ENCODE measurements around the gene BET1.
"Not testable (repeated sequence)": the region's sequence is repeated elsewhere in the genome, so short reads cannot be mapped to it uniquely, and the experiment has no call there.

Gene BET1

DNA sequence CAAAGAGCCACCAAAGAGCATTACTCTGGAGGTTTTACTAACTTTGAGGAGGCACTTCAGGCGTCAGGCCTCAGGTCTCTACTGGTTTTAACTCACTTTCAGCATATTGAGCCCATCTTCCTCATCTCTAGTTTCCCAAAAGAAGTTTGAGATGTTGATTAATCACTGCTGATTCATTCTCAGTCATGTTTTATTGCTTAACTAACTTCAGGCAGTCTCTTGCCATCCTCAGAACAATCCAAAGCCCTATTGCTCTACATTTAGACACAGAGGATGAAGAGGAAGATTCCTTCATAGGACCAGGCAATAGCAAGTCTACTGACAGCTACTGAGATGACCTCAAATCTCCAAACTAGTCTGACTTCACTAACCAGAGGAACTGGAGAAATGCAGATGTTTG lies 39.1 kb upstream of the BET1 start:
- H3K9me3 ChIP-seq (ENCODE audit: control insufficient read depth in 5 of 5, low read length in 5 of 5) = no peaks in the 10 kb centered on the region
- H3K4me3 ChIP-seq (ENCODE audit: low read depth in 1 of 5, low read length in 5 of 5) = no peak overlapping the region
- peaks cover 0 to 6% (median 0%) of the 10 kb centered on the region in 5 donors for H3K27me3 ChIP-seq (ENCODE audit: control insufficient read depth in 5 of 5, insufficient read depth in 4 of 5, low read length in 5 of 5)
- no peak overlapping the region for H3K9ac ChIP-seq (ENCODE audit: low read length in 5 of 5)
- no peaks in the 10 kb centered on the region for H3K4me1 ChIP-seq (ENCODE audit: control insufficient read depth in 5 of 5, insufficient read depth in 5 of 5, low read length in 5 of 5)
- H3K27ac ChIP-seq (ENCODE audit: low read depth, low read length) = no peak overlapping the region
- no peaks in the 10 kb centered on the region for H3K36me3 ChIP-seq (ENCODE audit: control insufficient read depth in 5 of 5, insufficient read depth in 5 of 5, low read length in 5 of 5)

DNA sequence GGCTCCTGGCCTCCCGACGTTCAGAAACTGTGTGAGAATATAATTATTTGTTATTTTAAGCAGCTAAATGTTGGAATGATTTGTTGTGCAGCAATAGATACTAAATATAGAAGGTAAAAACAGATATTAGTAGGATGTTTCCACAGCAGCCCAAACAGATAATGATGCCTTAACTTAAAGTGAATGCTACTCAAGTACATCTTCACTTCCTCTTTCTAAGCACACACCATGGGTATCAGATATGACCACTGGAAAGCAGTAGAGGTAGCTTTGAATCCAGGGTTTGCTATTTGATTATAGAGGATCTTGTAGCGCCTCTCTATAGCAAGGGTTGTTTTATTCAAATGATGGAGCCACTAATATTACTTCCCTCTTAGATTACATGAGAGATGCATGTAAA lies 38.2 kb upstream of the BET1 start:
- no peak overlapping the region for H3K4me3 ChIP-seq (ENCODE audit: low read depth in 1 of 5, low read length in 5 of 5)
- H3K36me3 ChIP-seq (ENCODE audit: control insufficient read depth in 5 of 5, insufficient read depth in 5 of 5, low read length in 5 of 5) = no peaks in the 10 kb centered on the region
- no peak overlapping the region for H3K27ac ChIP-seq (ENCODE audit: low read depth, low read length)
- H3K4me1 ChIP-seq (ENCODE audit: control insufficient read depth in 5 of 5, insufficient read depth in 5 of 5, low read length in 5 of 5) = no peaks in the 10 kb centered on the region
- H3K9ac ChIP-seq (ENCODE audit: low read length in 5 of 5) = no peak overlapping the region
- peaks cover 0 to 6% (median 0%) of the 10 kb centered on the region in 5 donors for H3K27me3 ChIP-seq (ENCODE audit: control insufficient read depth in 5 of 5, insufficient read depth in 4 of 5, low read length in 5 of 5)
- no peaks in the 10 kb centered on the region for H3K9me3 ChIP-seq (ENCODE audit: control insufficient read depth in 5 of 5, low read length in 5 of 5)

DNA sequence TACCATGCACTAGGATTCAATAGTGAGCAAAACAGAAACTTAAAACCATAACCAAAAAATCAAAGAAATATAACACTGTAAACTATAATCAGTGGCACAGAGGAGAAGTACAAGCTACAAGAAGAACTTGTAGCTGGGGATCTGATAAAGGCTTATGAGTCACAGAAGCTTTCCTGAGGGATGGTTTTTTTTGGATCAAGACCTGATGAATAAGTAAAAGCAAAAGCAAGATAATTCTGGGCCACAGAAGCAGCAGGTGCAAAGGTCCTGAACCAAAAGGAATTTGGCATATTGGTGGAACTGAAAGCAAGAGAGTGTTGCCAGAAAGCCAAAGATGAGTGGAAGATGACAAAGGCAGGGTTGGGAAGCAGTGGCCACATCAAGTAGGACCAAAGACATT lies 37.4 kb upstream of the BET1 start:
- Histone ChIP-seq H3K27ac (ENCODE audit: low read depth, low read length) (no peak overlapping the region), H3K4me1 (ENCODE audit: control insufficient read depth in 5 of 5, insufficient read depth in 5 of 5, low read length in 5 of 5) (no peaks in the 10 kb centered on the region), H3K9me3 (ENCODE audit: control insufficient read depth in 5 of 5, low read length in 5 of 5) (no peaks in the 10 kb centered on the region), H3K27me3 (ENCODE audit: control insufficient read depth in 5 of 5, insufficient read depth in 4 of 5, low read length in 5 of 5) (peaks cover 0 to 6% (median 0%) of the 10 kb centered on the region in 5 donors), H3K4me3 (ENCODE audit: low read depth in 1 of 5, low read length in 5 of 5) (no peak overlapping the region), H3K36me3 (ENCODE audit: control insufficient read depth in 5 of 5, insufficient read depth in 5 of 5, low read length in 5 of 5) (no peaks in the 10 kb centered on the region), H3K9ac (ENCODE audit: low read length in 5 of 5) (no peak overlapping the region)

DNA sequence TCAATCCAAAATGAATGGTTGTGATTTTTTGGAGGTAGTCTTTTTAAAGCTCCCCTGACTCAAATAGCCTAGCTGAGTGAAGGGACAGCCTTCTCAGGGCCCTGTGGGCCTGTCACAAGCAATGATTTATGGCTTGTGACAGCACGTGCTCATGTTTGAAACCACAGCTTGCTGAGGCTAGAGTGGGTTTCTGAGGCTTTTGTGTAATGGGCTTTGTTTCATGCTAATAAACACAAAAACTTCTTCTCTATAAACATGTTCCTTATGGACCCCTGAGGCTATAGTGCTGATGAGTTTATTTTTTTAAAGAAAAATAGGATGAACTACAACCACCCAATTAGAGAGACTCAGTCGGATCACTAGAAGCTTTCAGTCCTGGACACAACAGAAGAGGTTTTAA lies 36.1 kb upstream of the BET1 start:
- Histone ChIP-seq H3K36me3 (ENCODE audit: control insufficient read depth in 5 of 5, insufficient read depth in 5 of 5, low read length in 5 of 5) (no peaks in the 10 kb centered on the region), H3K9me3 (ENCODE audit: control insufficient read depth in 5 of 5, low read length in 5 of 5) (no peaks in the 10 kb centered on the region), H3K4me1 (ENCODE audit: control insufficient read depth in 5 of 5, insufficient read depth in 5 of 5, low read length in 5 of 5) (no peaks in the 10 kb centered on the region), H3K27me3 (ENCODE audit: control insufficient read depth in 5 of 5, insufficient read depth in 4 of 5, low read length in 5 of 5) (peaks cover 0 to 6% (median 0%) of the 10 kb centered on the region in 5 donors), H3K9ac (ENCODE audit: low read length in 5 of 5) (no peak overlapping the region), H3K4me3 (ENCODE audit: low read depth in 1 of 5, low read length in 5 of 5) (no peak overlapping the region), H3K27ac (ENCODE audit: low read depth, low read length) (no peak overlapping the region)

DNA sequence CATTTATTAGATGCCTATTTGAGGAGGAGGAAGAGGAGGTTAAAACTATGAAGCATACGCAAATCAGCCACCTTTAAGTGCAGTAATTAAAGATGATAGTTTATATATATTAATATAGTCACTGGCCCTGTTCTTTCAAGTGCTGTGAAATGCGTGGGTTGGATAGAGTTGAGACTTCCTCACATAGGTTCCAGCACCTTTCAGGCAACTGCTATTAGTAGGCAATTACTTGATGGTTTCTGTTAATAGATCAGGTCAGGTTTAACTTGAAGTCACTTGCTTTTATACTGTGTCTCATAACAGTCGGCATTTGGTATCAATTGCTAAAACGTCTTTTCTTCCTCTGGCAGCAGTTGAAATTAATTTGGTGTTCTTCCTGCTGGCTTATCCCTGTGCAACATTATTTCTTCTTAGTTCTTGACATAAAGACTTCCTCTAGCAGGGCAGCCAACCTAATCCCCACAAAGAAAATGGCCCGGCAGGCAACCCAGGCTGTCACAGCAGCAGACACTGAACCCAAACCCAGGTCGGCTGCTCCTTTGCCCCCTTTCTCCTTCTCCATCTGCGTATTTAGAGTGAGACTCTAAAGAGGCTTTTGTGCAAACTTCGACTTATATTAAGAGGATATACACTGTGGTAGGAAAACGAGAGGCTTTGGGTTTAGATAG lies 35.3 kb upstream of the BET1 start:
- Histone ChIP-seq H3K9ac (ENCODE audit: low read length in 5 of 5) (no peak overlapping the region), H3K27ac (ENCODE audit: low read depth, low read length) (no peak overlapping the region), H3K4me1 (ENCODE audit: control insufficient read depth in 5 of 5, insufficient read depth in 5 of 5, low read length in 5 of 5) (no peaks in the 10 kb centered on the region), H3K27me3 (ENCODE audit: control insufficient read depth in 5 of 5, insufficient read depth in 4 of 5, low read length in 5 of 5) (peaks cover 0 to 6% (median 0%) of the 10 kb centered on the region in 5 donors), H3K4me3 (ENCODE audit: low read depth in 1 of 5, low read length in 5 of 5) (no peak overlapping the region), H3K36me3 (ENCODE audit: control insufficient read depth in 5 of 5, insufficient read depth in 5 of 5, low read length in 5 of 5) (no peaks in the 10 kb centered on the region), H3K9me3 (ENCODE audit: control insufficient read depth in 5 of 5, low read length in 5 of 5) (peaks cover 0 to 3% (median 0%) of the 10 kb centered on the region in 5 donors)

DNA sequence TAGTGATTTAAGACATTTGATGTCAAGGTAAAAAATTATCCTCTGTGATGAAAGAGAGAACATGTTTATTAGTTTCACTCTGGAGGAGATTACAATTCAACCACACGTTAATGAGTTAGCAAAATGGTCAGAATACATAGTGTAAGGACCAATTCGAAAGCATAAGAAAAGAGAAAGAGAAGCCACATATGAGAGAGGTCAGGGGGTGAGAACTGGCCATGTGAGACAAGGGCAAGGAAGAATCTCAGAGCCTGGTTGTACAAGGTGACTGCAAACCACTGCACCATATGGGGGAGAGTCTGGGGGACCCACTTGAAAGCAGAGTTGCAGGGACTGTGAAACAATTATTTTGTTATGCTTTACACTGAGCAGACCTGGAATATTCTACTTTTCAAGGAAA lies 27.7 kb upstream of the BET1 start:
- Histone ChIP-seq H3K36me3 (ENCODE audit: control insufficient read depth in 5 of 5, insufficient read depth in 5 of 5, low read length in 5 of 5) (peaks cover 0 to 2% (median 0%) of the 10 kb centered on the region in 5 donors), H3K4me3 (ENCODE audit: low read depth in 1 of 5, low read length in 5 of 5) (no peak overlapping the region), H3K27me3 (ENCODE audit: control insufficient read depth in 5 of 5, insufficient read depth in 4 of 5, low read length in 5 of 5) (peaks cover 0 to 2% (median 0%) of the 10 kb centered on the region in 5 donors), H3K9me3 (ENCODE audit: control insufficient read depth in 5 of 5, low read length in 5 of 5) (peaks cover 0 to 4% (median 0%) of the 10 kb centered on the region in 5 donors), H3K27ac (ENCODE audit: low read depth, low read length) (no peak overlapping the region), H3K4me1 (ENCODE audit: control insufficient read depth in 5 of 5, insufficient read depth in 5 of 5, low read length in 5 of 5) (no peaks in the 10 kb centered on the region), H3K9ac (ENCODE audit: low read length in 5 of 5) (no peak overlapping the region)

DNA sequence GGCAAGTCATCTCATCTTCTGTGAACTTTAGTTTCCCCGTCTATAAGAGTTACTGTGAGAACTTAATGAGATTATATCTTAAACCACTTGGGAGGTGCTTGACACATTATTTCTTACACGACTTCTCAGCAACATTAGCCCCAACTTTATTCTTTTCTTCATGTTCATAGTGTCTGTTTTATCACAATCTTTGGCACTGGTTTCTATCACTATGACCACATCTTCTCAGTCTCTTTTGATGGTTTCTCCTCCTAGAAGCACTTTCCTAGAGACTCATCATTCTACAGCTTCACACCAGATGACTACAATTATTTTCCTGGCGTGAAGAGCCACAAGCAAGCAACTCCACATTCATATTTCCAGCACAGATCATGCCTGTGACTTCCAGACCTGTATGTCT lies 26.5 kb upstream of the BET1 start:
- Histone ChIP-seq H3K4me3 (ENCODE audit: low read depth in 1 of 5, low read length in 5 of 5) (no peak overlapping the region), H3K27me3 (ENCODE audit: control insufficient read depth in 5 of 5, insufficient read depth in 4 of 5, low read length in 5 of 5) (peaks cover 0 to 2% (median 0%) of the 10 kb centered on the region in 5 donors), H3K9ac (ENCODE audit: low read length in 5 of 5) (no peak overlapping the region), H3K27ac (ENCODE audit: low read depth, low read length) (no peak overlapping the region), H3K4me1 (ENCODE audit: control insufficient read depth in 5 of 5, insufficient read depth in 5 of 5, low read length in 5 of 5) (no peaks in the 10 kb centered on the region), H3K36me3 (ENCODE audit: control insufficient read depth in 5 of 5, insufficient read depth in 5 of 5, low read length in 5 of 5) (peaks cover 0 to 2% (median 0%) of the 10 kb centered on the region in 5 donors), H3K9me3 (ENCODE audit: control insufficient read depth in 5 of 5, low read length in 5 of 5) (peaks cover 0 to 4% (median 0%) of the 10 kb centered on the region in 5 donors)

DNA sequence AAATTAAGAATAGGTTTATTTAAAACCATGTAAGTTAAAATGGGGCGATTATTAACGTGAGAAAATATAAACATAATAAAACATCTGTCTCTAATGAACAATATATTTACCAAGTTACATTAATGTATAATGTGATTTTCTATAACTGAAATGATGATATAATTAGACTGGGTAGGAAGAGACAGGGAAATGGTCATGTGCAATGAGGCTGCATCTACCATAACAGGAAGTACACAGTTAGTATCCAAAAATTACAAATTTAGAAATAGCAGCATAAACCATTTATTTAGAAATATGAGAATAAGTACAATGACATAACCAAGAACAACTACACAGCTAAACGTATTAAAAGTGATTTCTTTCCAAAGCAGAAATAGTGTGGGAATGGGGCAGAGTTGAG lies 25.8 kb upstream of the BET1 start:
- H3K4me3 ChIP-seq (ENCODE audit: low read depth in 1 of 5, low read length in 5 of 5) = no peak overlapping the region
- peaks cover 0 to 2% (median 0%) of the 10 kb centered on the region in 5 donors for H3K27me3 ChIP-seq (ENCODE audit: control insufficient read depth in 5 of 5, insufficient read depth in 4 of 5, low read length in 5 of 5)
- no peak overlapping the region for H3K9ac ChIP-seq (ENCODE audit: low read length in 5 of 5)

DNA sequence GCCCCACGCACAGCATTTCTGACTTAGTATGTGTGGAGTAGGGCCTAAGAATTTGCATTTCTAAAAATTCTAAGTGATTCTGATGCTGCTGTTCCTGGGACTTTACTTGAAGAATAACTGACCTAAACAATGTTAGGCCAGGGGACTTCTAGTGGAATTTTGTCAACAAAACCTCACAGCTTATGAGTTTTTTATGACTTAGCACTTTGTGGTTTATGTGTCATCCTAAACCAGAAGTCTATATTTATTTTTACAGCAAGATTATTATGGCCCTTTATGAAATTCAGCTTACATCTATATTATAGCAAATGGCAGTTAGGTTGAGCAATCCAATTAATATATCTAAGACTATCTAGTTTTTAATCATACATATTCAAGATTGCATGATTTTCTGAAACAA lies 24.6 kb upstream of the BET1 start:
- H3K4me1 ChIP-seq (ENCODE audit: control insufficient read depth in 5 of 5, insufficient read depth in 5 of 5, low read length in 5 of 5) = no peaks in the 10 kb centered on the region
- no peaks in the 10 kb centered on the region for H3K9me3 ChIP-seq (ENCODE audit: control insufficient read depth in 5 of 5, low read length in 5 of 5)
- peaks cover 0 to 2% (median 0%) of the 10 kb centered on the region in 5 donors for H3K36me3 ChIP-seq (ENCODE audit: control insufficient read depth in 5 of 5, insufficient read depth in 5 of 5, low read length in 5 of 5)
- no peak overlapping the region for H3K27ac ChIP-seq (ENCODE audit: low read depth, low read length)
- H3K9ac ChIP-seq (ENCODE audit: low read length in 5 of 5) = no peak overlapping the region
- H3K4me3 ChIP-seq (ENCODE audit: low read depth in 1 of 5, low read length in 5 of 5) = no peak overlapping the region
- peaks cover 0 to 2% (median 0%) of the 10 kb centered on the region in 5 donors for H3K27me3 ChIP-seq (ENCODE audit: control insufficient read depth in 5 of 5, insufficient read depth in 4 of 5, low read length in 5 of 5)

More for the DNA sequence above, 25.8 kb upstream of the BET1 start:
- Histone ChIP-seq H3K36me3 (ENCODE audit: control insufficient read depth in 5 of 5, insufficient read depth in 5 of 5, low read length in 5 of 5) (peaks cover 0 to 2% (median 0%) of the 10 kb centered on the region in 5 donors), H3K27ac (ENCODE audit: low read depth, low read length) (no peak overlapping the region), H3K4me1 (ENCODE audit: control insufficient read depth in 5 of 5, insufficient read depth in 5 of 5, low read length in 5 of 5) (no peaks in the 10 kb centered on the region), H3K9me3 (ENCODE audit: control insufficient read depth in 5 of 5, low read length in 5 of 5) (peaks cover 0 to 4% (median 0%) of the 10 kb centered on the region in 5 donors)

DNA sequence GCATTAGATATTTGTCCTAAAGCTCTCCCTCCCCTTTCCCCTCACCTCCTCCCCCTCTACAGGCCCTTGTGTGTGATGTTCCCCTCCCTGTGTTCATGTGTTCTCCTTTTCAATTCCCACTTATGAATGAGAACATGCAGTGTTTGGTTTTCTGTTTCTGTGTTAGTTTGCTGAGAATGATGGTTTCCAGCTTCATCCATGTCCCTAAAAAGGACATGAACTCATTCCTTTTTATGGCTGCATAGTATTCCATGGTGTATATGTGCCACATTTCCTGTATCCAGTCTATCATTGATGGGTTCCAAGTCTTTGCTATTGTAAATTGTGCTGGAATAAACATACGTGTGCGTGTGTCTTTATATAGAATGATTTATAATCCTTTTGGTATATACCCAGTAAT lies 22.5 kb upstream of the BET1 start:
- H3K9me3 ChIP-seq (ENCODE audit: control insufficient read depth in 5 of 5, low read length in 5 of 5); H3K4me1 ChIP-seq (ENCODE audit: control insufficient read depth in 5 of 5, insufficient read depth in 5 of 5, low read length in 5 of 5); H3K4me3 ChIP-seq (ENCODE audit: low read depth in 1 of 5, low read length in 5 of 5); H3K9ac ChIP-seq (ENCODE audit: low read length in 5 of 5); H3K27ac ChIP-seq (ENCODE audit: low read depth, low read length); H3K36me3 ChIP-seq (ENCODE audit: control insufficient read depth in 5 of 5, insufficient read depth in 5 of 5, low read length in 5 of 5); H3K27me3 ChIP-seq (ENCODE audit: control insufficient read depth in 5 of 5, insufficient read depth in 4 of 5, low read length in 5 of 5): not testable (repeated sequence)

Data from subcutaneous abdominal adipose tissue (tissue), 5 donors.